Smooth muscle cell (in vitro differentiated cells): Measurements from ENCODE around the gene TIGAR. TPM values are rescaled to one million over a fixed set of nuclear protein-coding genes. Genes with fewer than 3 reads are reported as not detected.

Experiments
- DNase-seq: peaks from one replicate; lab custom pipeline; 2025; ENCODE audit not compliant: unreplicated experiment; lab: John Stamatoyannopoulos, UW
- H2AFZ ChIP-seq: fragments of 200-600 bp; sonication (generic); 2 replicates; pipeline ENCODE4 v1.6.0; 2016; ENCODE audit warnings: antibody characterized with exemption, low read depth, mild to moderate bottlenecking
- H3F3A ChIP-seq: fragments of 200-600 bp; sonication (generic); 2 replicates; pipeline ENCODE4 v1.6.0; 2017; ENCODE audit warnings: antibody characterized with exemption, low read depth
- H3K27ac ChIP-seq: fragments of 200-600 bp; sonication (generic); 2 replicates; pipeline ENCODE4 v1.5.1; 2016; ENCODE audit warnings: low read depth, mild to moderate bottlenecking
- H3K27me3 ChIP-seq: fragments of 200-600 bp; sonication (generic); 2 replicates; pipeline ENCODE4 v1.6.1; 2016; ENCODE audit warnings: low read depth, mild to moderate bottlenecking
- H3K36me3 ChIP-seq: fragments of 200-600 bp; sonication (generic); 2 replicates; pipeline ENCODE4 v1.5.1; 2016; ENCODE audit warnings: low read depth
- H3K4me1 ChIP-seq: fragments of 200-600 bp; sonication (generic); 2 replicates; pipeline ENCODE4 v1.5.1; 2016; ENCODE audit warnings: low read depth
- H3K4me2 ChIP-seq: fragments of 200-600 bp; sonication (generic); 2 replicates; pipeline ENCODE4 v1.6.0; 2016; ENCODE audit warnings: mild to moderate bottlenecking
- H3K4me3 ChIP-seq: fragments of 200-600 bp; sonication (generic); 2 replicates; pipeline ENCODE4 v1.5.1; 2016; ENCODE audit warnings: mild to moderate bottlenecking
- H3K79me2 ChIP-seq: fragments of 200-600 bp; sonication (generic); 2 replicates; pipeline ENCODE4 v1.6.0; 2016; ENCODE audit warnings: low read depth, mild to moderate bottlenecking
- H3K9ac ChIP-seq: fragments of 200-600 bp; sonication (generic); 2 replicates; pipeline ENCODE4 v1.6.0; 2016; ENCODE audit warnings: low read depth
- H3K9me3 ChIP-seq: fragments of 200-600 bp; sonication (generic); replicated peaks from 2 replicates; pipeline ENCODE4 v1.5.1; 2016; ENCODE audit warnings: low read depth
- H4K20me1 ChIP-seq: fragments of 200-600 bp; sonication (generic); 2 replicates; pipeline ENCODE4 v1.6.0; 2016; ENCODE audit warnings: low read depth
- WGBS: methylation state at CpG from one replicate; pipeline ENCODE4 v1.1.7; 2016; ENCODE audit warnings: low lambda C conversion rate; 5-methylcytosine and 5-hydroxymethylcytosine counted together
- polyA plus RNA-seq: library from polyadenylated mRNA; unstranded; fragments of >200 nt; fragmentation: Nextera tagmentation; extraction: Ambion mirVana; gene quantifications from 2 replicates; pipeline ENCODE4 v1.2.1, GENCODE V29; 2016
- total RNA-seq: library from RNA; depleted of rRNA; stranded (reverse); fragments of >200 nt; gene quantifications from 2 replicates; pipeline ENCODE4 v1.2.3, GENCODE V29; 2014
- TF ChIP-seq, protein P1 (sequence below): fragments of 200-600 bp; sonication (generic); IDR thresholded peaks from 2 replicates; pipeline ENCODE4 v1.5.1; 2017; ENCODE audit warnings: borderline replicate concordance, mild to moderate bottlenecking, antibody characterized with exemption; ENCODE audit not compliant: insufficient read depth, poor library complexity, severe bottlenecking

Gene TIGAR
- total and polyA plus RNA-seq, 2 experiments from 2014 or later: 21.6 to 26.1 TPM

DNA sequence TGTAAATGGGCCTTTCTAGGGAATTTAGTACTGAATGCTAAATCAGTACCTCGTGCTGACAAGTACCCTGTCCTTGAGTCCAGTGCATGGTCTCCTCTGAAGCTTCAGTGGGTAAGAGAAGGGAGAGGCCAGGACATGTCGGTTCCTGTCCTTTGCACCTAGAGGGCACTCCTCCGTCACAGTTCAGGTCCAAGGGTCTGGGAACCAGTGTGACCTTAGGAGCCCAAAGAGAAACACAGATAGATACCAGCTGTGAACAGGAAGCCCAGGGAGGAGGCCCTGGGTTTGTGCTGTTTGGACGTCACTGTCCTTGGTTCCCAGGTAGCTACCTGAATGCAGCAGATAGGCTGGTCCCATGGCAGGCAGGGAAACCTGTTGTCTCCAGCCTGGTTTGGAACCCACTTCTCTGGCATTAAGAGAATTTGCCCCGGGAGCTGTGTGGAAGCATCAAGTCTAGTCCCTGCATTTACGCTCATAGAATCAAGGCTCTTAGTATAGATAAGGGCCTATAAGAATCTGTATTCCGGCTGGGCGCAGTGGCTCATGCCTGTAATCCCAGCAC lies 62.4 kb downstream of the TIGAR start:
- TF ChIP-seq, protein P1, sequence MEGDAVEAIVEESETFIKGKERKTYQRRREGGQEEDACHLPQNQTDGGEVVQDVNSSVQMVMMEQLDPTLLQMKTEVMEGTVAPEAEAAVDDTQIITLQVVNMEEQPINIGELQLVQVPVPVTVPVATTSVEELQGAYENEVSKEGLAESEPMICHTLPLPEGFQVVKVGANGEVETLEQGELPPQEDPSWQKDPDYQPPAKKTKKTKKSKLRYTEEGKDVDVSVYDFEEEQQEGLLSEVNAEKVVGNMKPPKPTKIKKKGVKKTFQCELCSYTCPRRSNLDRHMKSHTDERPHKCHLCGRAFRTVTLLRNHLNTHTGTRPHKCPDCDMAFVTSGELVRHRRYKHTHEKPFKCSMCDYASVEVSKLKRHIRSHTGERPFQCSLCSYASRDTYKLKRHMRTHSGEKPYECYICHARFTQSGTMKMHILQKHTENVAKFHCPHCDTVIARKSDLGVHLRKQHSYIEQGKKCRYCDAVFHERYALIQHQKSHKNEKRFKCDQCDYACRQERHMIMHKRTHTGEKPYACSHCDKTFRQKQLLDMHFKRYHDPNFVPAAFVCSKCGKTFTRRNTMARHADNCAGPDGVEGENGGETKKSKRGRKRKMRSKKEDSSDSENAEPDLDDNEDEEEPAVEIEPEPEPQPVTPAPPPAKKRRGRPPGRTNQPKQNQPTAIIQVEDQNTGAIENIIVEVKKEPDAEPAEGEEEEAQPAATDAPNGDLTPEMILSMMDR: no peak

DNA sequence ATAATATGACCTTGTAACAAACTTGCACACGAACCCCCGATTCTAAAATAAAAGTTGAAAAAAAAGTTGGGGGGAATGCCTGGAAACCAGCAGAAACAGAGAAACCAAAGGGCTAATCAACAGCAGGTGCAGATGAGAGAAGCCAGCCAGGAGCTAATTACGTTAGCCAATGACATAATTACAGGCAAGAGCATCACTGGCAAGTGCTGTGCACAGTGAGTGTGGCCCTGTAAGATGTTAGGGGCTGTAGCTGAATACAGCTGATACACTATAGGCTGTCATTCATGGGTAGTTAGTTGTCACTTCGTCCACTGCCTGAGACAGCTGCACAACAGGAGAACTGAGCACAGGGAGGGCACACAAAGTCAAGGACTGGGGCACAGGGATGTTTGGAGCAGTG lies 65.8 kb downstream of the TIGAR start:
- H3K4me2 ChIP-seq: no peak overlapping the region
- TF ChIP-seq, protein P1: no peak
- H3K4me1 ChIP-seq: no peaks in the 10 kb centered on the region
- no peaks in the 10 kb centered on the region for H3K9me3 ChIP-seq
- H3K79me2 ChIP-seq: no peaks in the 10 kb centered on the region
- H3K27ac ChIP-seq: no peak overlapping the region
- no peaks in the 10 kb centered on the region for H3K36me3 ChIP-seq
- H3K27me3 ChIP-seq: no peaks in the 10 kb centered on the region
- 86% methylated on average over 4 of the region's 4 CpGs for WGBS
- H2AFZ ChIP-seq: no peak overlapping the region
- H4K20me1 ChIP-seq: no peaks in the 10 kb centered on the region
- no peaks in the 10 kb centered on the region for H3F3A ChIP-seq
- H3K4me3 ChIP-seq: no peak overlapping the region
- DNase-seq: no peak
- no peak overlapping the region for H3K9ac ChIP-seq

More for the DNA sequence above, 62.4 kb downstream of the TIGAR start:
- Histone ChIP-seq H4K20me1 (no peaks in the 10 kb centered on the region), H3F3A (no peaks in the 10 kb centered on the region), H3K9ac (no peak overlapping the region), H3K27me3 (peaks cover 7% of the 10 kb centered on the region), H3K79me2 (no peaks in the 10 kb centered on the region), H3K9me3 (no peaks in the 10 kb centered on the region), H3K4me2 (no peak overlapping the region), H3K27ac (no peak overlapping the region), H3K4me1 (no peaks in the 10 kb centered on the region), H3K4me3 (no peak overlapping the region), H3K36me3 (no peaks in the 10 kb centered on the region), H2AFZ (no peak overlapping the region)
- 69% methylated on average over 8 of the region's 8 CpGs for WGBS
- no peak for DNase-seq

DNA sequence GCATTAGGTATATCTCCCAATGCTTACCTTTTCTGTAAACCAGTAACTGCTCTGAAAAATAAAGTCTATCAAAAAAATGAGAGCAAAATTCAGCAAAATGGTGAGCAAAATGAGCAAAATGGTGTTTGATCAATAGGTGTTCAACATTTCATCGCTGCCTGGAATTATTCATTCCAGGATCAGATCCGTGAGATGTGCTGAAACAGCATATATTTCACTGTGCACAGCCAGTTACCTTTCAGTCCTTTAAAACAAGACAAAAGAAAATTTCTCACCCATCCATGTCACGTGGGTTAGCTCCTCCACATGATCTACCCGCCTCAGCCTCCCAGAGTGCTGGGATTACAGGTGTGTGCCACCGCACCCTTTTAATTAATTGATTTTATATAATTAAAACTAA lies 66.6 kb downstream of the TIGAR start:
- H4K20me1 ChIP-seq: no peaks in the 10 kb centered on the region
- H3K4me1 ChIP-seq: no peaks in the 10 kb centered on the region
- no peaks in the 10 kb centered on the region for H3K27me3 ChIP-seq
- no peak overlapping the region for H3K9ac ChIP-seq
- H3K27ac ChIP-seq: no peak overlapping the region
- H3K4me3 ChIP-seq: no peak overlapping the region
- no peaks in the 10 kb centered on the region for H3K79me2 ChIP-seq
- TF ChIP-seq, protein P1: no peak
- H2AFZ ChIP-seq: no peak overlapping the region
- no peak for DNase-seq
- H3K36me3 ChIP-seq: no peaks in the 10 kb centered on the region
- H3K9me3 ChIP-seq: no peaks in the 10 kb centered on the region
- 86% methylated on average over 5 of the region's 5 CpGs for WGBS
- no peak overlapping the region for H3K4me2 ChIP-seq
- H3F3A ChIP-seq: no peaks in the 10 kb centered on the region

DNA sequence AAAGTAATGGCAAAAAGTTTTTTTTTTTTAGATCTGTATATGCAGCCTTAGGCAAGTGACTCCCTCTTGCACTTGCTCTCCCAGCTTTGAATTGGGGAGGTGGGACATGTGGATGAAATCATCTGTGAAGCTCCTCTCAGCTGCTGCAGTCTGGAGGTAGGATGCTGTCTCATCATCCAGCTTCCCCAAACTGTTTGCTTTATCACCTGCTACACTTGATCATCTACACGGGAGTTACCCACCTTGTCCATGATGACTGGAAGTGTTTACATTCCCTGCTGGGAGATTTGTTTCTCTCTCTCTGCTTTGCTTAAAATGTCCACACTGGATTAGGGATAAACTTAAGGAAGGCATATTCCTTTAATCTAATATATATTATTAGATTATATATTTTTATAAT lies 67.0 kb downstream of the TIGAR start:
- H3K36me3 ChIP-seq: no peaks in the 10 kb centered on the region
- no peak overlapping the region for H2AFZ ChIP-seq
- WGBS: 91% methylated on average over 1 of the region's 1 CpG
- TF ChIP-seq, protein P1: no peak
- H3K4me1 ChIP-seq: no peaks in the 10 kb centered on the region
- H3F3A ChIP-seq: no peaks in the 10 kb centered on the region
- no peaks in the 10 kb centered on the region for H3K9me3 ChIP-seq
- H3K27ac ChIP-seq: no peak overlapping the region
- no peak overlapping the region for H3K4me2 ChIP-seq
- H3K79me2 ChIP-seq: no peaks in the 10 kb centered on the region
- no peak overlapping the region for H3K4me3 ChIP-seq
- DNase-seq: no peak
- no peaks in the 10 kb centered on the region for H3K27me3 ChIP-seq
- H3K9ac ChIP-seq: no peak overlapping the region
- H4K20me1 ChIP-seq: no peaks in the 10 kb centered on the region
